GM23338 (cell line): ENCODE measurements around the gene FNDC3B. TPM values are rescaled to one million over a fixed set of nuclear protein-coding genes. Genes with fewer than 3 reads are reported as not detected.
A peak's percentile ranks its signal among the peaks of the same experiment; 100 is the strongest.

Source experiments
- ATAC-seq: fragments of 200-7000 bp; cut with Tn5 transposase; 3 replicates; pipeline ENCODE4 v1.9.1; 2020
- DNase-seq: peaks from one replicate; pipeline ENCODE4 v3.0.0-alpha.2; 2015; ENCODE audit warnings: low spot score
- H2AFZ ChIP-seq: fragments of 200-600 bp; sonication (generic); 2 replicates; pipeline ENCODE4 v1.8.0; 2016; ENCODE audit warnings: antibody characterized with exemption, mild to moderate bottlenecking, moderate library complexity
- H3F3A ChIP-seq: fragments of 200-600 bp; sonication (generic); replicated peaks from 2 replicates; pipeline ENCODE4 v1.8.0; 2017; ENCODE audit warnings: antibody characterized with exemption, mixed run types, low read depth
- H3K27ac ChIP-seq: fragments of 200-600 bp; sonication (generic); 2 replicates; pipeline ENCODE4 v1.6.1; 2016; ENCODE audit warnings: low read depth
- H3K27me3 ChIP-seq: fragments of 200-600 bp; sonication (generic); 2 replicates; pipeline ENCODE4 v1.8.0; 2016; ENCODE audit warnings: mild to moderate bottlenecking, mixed run types, moderate library complexity; ENCODE audit not compliant: insufficient read depth
- H3K36me3 ChIP-seq: fragments of 200-600 bp; sonication (generic); 2 replicates; pipeline ENCODE4 v1.8.0; 2016; ENCODE audit warnings: mild to moderate bottlenecking; ENCODE audit not compliant: insufficient read depth
- H3K4me1 ChIP-seq: fragments of 200-600 bp; sonication (generic); 2 replicates; pipeline ENCODE4 v1.8.0; 2016; ENCODE audit warnings: mild to moderate bottlenecking, moderate library complexity; ENCODE audit not compliant: insufficient read depth
- H3K4me2 ChIP-seq: fragments of 200-600 bp; sonication (generic); 2 replicates; pipeline ENCODE4 v1.7.1; 2017; ENCODE audit warnings: mixed run types
- H3K4me3 ChIP-seq: fragments of 200-600 bp; sonication (generic); 2 replicates; pipeline ENCODE4 v1.6.1; 2016; ENCODE audit warnings: mixed run types
- H3K79me2 ChIP-seq: fragments of 200-600 bp; sonication (generic); replicated peaks from 2 replicates; pipeline ENCODE4 v1.8.0; 2017; ENCODE audit warnings: mild to moderate bottlenecking; ENCODE audit not compliant: insufficient read depth
- H3K9me2 ChIP-seq: fragments of 200-600 bp; sonication (generic); 2 replicates; pipeline ENCODE4 v1.8.0; 2017; ENCODE audit not compliant: insufficient read depth
- H4K20me1 ChIP-seq: fragments of 200-600 bp; sonication (generic); replicated peaks from 2 replicates; pipeline ENCODE4 v1.8.0; 2017; ENCODE audit warnings: mild to moderate bottlenecking; ENCODE audit not compliant: insufficient read depth
- H3K27ac Mint-ChIP-seq: 2 replicates; pipeline ENCODE4 v1.8.0; 2020; ENCODE audit warnings: inconsistent platforms, mild to moderate bottlenecking, moderate library complexity, mixed read lengths
- H3K27me3 Mint-ChIP-seq: 3 replicates; pipeline ENCODE4 v1.8.0; 2022; ENCODE audit warnings: low read depth, mild to moderate bottlenecking, moderate library complexity, mixed read lengths, inconsistent platforms; ENCODE audit not compliant: insufficient read depth, poor library complexity
- H3K36me3 Mint-ChIP-seq: 3 replicates; pipeline ENCODE4 v1.8.0; 2021; ENCODE audit warnings: low read depth, mild to moderate bottlenecking, inconsistent platforms, moderate library complexity, mixed read lengths
- H3K4me1 Mint-ChIP-seq: 3 replicates; pipeline ENCODE4 v1.8.0; 2020; ENCODE audit warnings: mild to moderate bottlenecking, inconsistent platforms, mixed read lengths
- H3K4me3 Mint-ChIP-seq: 3 replicates; pipeline ENCODE4 v1.8.0; 2021; ENCODE audit warnings: moderate library complexity, mild to moderate bottlenecking, inconsistent platforms, mixed read lengths
- H3K9me3 Mint-ChIP-seq: 3 replicates; pipeline ENCODE4 v1.8.0; 2020; ENCODE audit warnings: moderate library complexity, mild to moderate bottlenecking, inconsistent platforms, mixed read lengths
- JUNB ChIP-seq: IDR thresholded peaks from one replicate; pipeline ENCODE4 v1.6.1; 2016; ENCODE audit warnings: antibody characterized with exemption; ENCODE audit not compliant: unreplicated experiment
- NANOG ChIP-seq: IDR thresholded peaks from 2 replicates; pipeline ENCODE4 v1.6.1; 2016; ENCODE audit warnings: antibody characterized with exemption, borderline replicate concordance
- POLR2AphosphoS5 ChIP-seq: IDR thresholded peaks from 2 replicates; pipeline ENCODE4 v1.6.1; 2016; ENCODE audit warnings: antibody characterized with exemption, low read depth
- ZNF114 ChIP-seq: fragments of 250-450 bp; sonication (Bioruptor Pico); IDR thresholded peaks from 2 replicates; pipeline ENCODE4 v1.5.0; 2020; ENCODE audit warnings: mild to moderate bottlenecking, moderate library complexity
- ZNF331 ChIP-seq: fragments of 250-450 bp; sonication (Bioruptor Pico); IDR thresholded peaks from 2 replicates; pipeline ENCODE4 v1.5.0; 2020; ENCODE audit warnings: low read depth, mild to moderate bottlenecking, moderate library complexity
- ZNF462 ChIP-seq: fragments of 250-450 bp; sonication (Bioruptor Pico); IDR thresholded peaks from 2 replicates; pipeline ENCODE4 v1.5.0; 2020; ENCODE audit warnings: mild to moderate bottlenecking, moderate library complexity
- polyA plus RNA-seq: library from polyadenylated mRNA; unstranded; fragments of >200 nt; fragmentation: Nextera tagmentation; extraction: Ambion mirVana; gene quantifications from 2 replicates; pipeline ENCODE4 v1.2.1, GENCODE V29; 2016
- total RNA-seq: library from RNA; depleted of rRNA; stranded (reverse); fragments of >200 nt; shearing (Covaris generic); gene quantifications from 2 replicates; pipeline ENCODE4 v1.2.3, GENCODE V29; 2014
- TF ChIP-seq, protein P1 (sequence below): IDR thresholded peaks from 2 replicates; pipeline ENCODE4 v1.6.1; 2016; ENCODE audit warnings: antibody characterized with exemption
- TF ChIP-seq, protein P2 (sequence below): IDR thresholded peaks from one replicate; pipeline ENCODE4 v1.6.1; 2018; ENCODE audit warnings: antibody characterized with exemption; ENCODE audit not compliant: unreplicated experiment

The FNDC3B gene
- total and polyA plus RNA-seq, 2 experiments from 2014 or later, result 19.1 to 55.4 TPM

- Histone ChIP-seq H3K27me3 (no peaks in the 10 kb centered on the region), H3F3A (peaks cover 6% of the 10 kb centered on the region; the same call in 1 of the 2 replicates), H3K9me2 (no peaks in the 10 kb centered on the region), H2AFZ (no peak overlapping the region), H3K4me3 (no peak overlapping the region), H3K79me2 (peaks cover 87% of the 10 kb centered on the region), H3K36me3 (no peaks in the 10 kb centered on the region), H3K27ac (peak overlapping the region; percentile 76), H4K20me1 (no peaks in the 10 kb centered on the region), H3K4me2 (peak overlapping the region; percentile 50; the same call in 1 of the 2 replicates), H3K4me1 (peaks cover 43% of the 10 kb centered on the region)
- DNase-seq (peak; percentile 62), ATAC-seq (peak; percentile 90)
- no peak overlapping the region for H3K4me3 Mint-ChIP-seq
- 0 out of 3 replicates have a peak, but pooled peaks cover 3% of the 10 kb centered on the region for H3K36me3 Mint-ChIP-seq
- H3K9me3 Mint-ChIP-seq, result no peaks in the 10 kb centered on the region
- H3K27ac Mint-ChIP-seq, result peak overlapping the region; percentile 88
- no peak for TF ChIP-seq POLR2AphosphoS5
- no peak for TF ChIP-seq ZNF331
- TF ChIP-seq NANOG, result no peak
- TF ChIP-seq ZNF114 (CRISPR knock-in tag), result no peak
- TF ChIP-seq JUNB, result no peak
- TF ChIP-seq, protein P1, sequence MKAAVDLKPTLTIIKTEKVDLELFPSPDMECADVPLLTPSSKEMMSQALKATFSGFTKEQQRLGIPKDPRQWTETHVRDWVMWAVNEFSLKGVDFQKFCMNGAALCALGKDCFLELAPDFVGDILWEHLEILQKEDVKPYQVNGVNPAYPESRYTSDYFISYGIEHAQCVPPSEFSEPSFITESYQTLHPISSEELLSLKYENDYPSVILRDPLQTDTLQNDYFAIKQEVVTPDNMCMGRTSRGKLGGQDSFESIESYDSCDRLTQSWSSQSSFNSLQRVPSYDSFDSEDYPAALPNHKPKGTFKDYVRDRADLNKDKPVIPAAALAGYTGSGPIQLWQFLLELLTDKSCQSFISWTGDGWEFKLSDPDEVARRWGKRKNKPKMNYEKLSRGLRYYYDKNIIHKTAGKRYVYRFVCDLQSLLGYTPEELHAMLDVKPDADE, result no peak
- peak; percentile 28; the same call in 1 of the 2 replicates for TF ChIP-seq ZNF462
- TF ChIP-seq, protein P2, sequence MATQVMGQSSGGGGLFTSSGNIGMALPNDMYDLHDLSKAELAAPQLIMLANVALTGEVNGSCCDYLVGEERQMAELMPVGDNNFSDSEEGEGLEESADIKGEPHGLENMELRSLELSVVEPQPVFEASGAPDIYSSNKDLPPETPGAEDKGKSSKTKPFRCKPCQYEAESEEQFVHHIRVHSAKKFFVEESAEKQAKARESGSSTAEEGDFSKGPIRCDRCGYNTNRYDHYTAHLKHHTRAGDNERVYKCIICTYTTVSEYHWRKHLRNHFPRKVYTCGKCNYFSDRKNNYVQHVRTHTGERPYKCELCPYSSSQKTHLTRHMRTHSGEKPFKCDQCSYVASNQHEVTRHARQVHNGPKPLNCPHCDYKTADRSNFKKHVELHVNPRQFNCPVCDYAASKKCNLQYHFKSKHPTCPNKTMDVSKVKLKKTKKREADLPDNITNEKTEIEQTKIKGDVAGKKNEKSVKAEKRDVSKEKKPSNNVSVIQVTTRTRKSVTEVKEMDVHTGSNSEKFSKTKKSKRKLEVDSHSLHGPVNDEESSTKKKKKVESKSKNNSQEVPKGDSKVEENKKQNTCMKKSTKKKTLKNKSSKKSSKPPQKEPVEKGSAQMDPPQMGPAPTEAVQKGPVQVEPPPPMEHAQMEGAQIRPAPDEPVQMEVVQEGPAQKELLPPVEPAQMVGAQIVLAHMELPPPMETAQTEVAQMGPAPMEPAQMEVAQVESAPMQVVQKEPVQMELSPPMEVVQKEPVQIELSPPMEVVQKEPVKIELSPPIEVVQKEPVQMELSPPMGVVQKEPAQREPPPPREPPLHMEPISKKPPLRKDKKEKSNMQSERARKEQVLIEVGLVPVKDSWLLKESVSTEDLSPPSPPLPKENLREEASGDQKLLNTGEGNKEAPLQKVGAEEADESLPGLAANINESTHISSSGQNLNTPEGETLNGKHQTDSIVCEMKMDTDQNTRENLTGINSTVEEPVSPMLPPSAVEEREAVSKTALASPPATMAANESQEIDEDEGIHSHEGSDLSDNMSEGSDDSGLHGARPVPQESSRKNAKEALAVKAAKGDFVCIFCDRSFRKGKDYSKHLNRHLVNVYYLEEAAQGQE, result no peak
- H3K27me3 Mint-ChIP-seq, result peaks cover 6% of the 10 kb centered on the region
- peaks cover 67% of the 10 kb centered on the region for H3K4me1 Mint-ChIP-seq
Measured at GRCh38 chr3:172159962-172160538, 120.7 kb downstream of the FNDC3B start.
